ENCODE measurements around the gene HYAL1. TPM values are rescaled to one million over a fixed set of nuclear protein-coding genes. Genes with fewer than 3 reads are reported as not detected.

The HYAL1 gene
- total and polyA plus RNA-seq, 4 donors: 1.6 to 51.2 (median 26.2) TPM

- Histone ChIP-seq H3K4me3 (peak overlapping the region; percentile 11), H3K9me3 (ENCODE audit: control insufficient read depth in 4 of 4, insufficient read depth in 3 of 4, low read length in 3 of 4) (no peaks in the 10 kb centered on the region), H3K36me3 (ENCODE audit: control insufficient read depth in 4 of 4, insufficient read depth in 4 of 4, low read length in 4 of 4) (no peaks in the 10 kb centered on the region), H3K9ac (ENCODE audit: insufficient read depth in 1 of 2, low read length in 2 of 2) (no peak overlapping the region), H3K27ac (ENCODE audit: low read depth in 1 of 2, low read length in 1 of 2) (peak overlapping the region; percentile 83 to 84), H3K4me1 (ENCODE audit: control insufficient read depth in 5 of 5, insufficient read depth in 5 of 5, low read length in 5 of 5) (peaks cover 10 to 31% (median 17%) of the 10 kb centered on the region in 5 donors), H3K27me3 (ENCODE audit: control insufficient read depth in 3 of 3, insufficient read depth in 3 of 3, low read length in 2 of 3) (no peaks in the 10 kb centered on the region)
- ATAC-seq (ENCODE audit: insufficient read depth, low FRiP score): no peak
- TF ChIP-seq, protein P1, sequence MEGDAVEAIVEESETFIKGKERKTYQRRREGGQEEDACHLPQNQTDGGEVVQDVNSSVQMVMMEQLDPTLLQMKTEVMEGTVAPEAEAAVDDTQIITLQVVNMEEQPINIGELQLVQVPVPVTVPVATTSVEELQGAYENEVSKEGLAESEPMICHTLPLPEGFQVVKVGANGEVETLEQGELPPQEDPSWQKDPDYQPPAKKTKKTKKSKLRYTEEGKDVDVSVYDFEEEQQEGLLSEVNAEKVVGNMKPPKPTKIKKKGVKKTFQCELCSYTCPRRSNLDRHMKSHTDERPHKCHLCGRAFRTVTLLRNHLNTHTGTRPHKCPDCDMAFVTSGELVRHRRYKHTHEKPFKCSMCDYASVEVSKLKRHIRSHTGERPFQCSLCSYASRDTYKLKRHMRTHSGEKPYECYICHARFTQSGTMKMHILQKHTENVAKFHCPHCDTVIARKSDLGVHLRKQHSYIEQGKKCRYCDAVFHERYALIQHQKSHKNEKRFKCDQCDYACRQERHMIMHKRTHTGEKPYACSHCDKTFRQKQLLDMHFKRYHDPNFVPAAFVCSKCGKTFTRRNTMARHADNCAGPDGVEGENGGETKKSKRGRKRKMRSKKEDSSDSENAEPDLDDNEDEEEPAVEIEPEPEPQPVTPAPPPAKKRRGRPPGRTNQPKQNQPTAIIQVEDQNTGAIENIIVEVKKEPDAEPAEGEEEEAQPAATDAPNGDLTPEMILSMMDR (IDR thresholded peaks at IDR 0.05; ENCODE audit: control extremely low read depth, extremely low read depth): no peak
- 84 to 89% methylated on average over 32 of the region's 32 CpGs for WGBS, 2 donors
- DNase-seq: no peak
Measured at GRCh38 chr3:50302095-50303012, 1.0 kb downstream of the HYAL1 start.

GRCh38 chr3:50300681-50301254 is 2.6 kb downstream of the HYAL1 start:
- Histone ChIP-seq H3K36me3 (ENCODE audit: control insufficient read depth in 4 of 4, insufficient read depth in 4 of 4, low read length in 4 of 4) (peaks cover 0 to 4% (median 0%) of the 10 kb centered on the region in 4 donors), H3K4me1 (ENCODE audit: control insufficient read depth in 5 of 5, insufficient read depth in 5 of 5, low read length in 5 of 5) (peaks cover 10 to 31% (median 17%) of the 10 kb centered on the region in 5 donors), H3K4me3 (no peak overlapping the region), H3K27me3 (ENCODE audit: control insufficient read depth in 3 of 3, insufficient read depth in 3 of 3, low read length in 2 of 3) (no peaks in the 10 kb centered on the region), H3K9me3 (ENCODE audit: control insufficient read depth in 4 of 4, insufficient read depth in 3 of 4, low read length in 3 of 4) (no peaks in the 10 kb centered on the region), H3K27ac (ENCODE audit: low read depth in 1 of 2, low read length in 1 of 2) (peak overlapping the region; percentile 85 to 95), H3K9ac (ENCODE audit: insufficient read depth in 1 of 2, low read length in 2 of 2) (no peak overlapping the region)
- WGBS, 2 donors: 81 to 84% methylated on average over 6 of the region's 6 CpGs
- TF ChIP-seq, protein P1 (IDR thresholded peaks at IDR 0.05; ENCODE audit: control extremely low read depth, extremely low read depth): no peak
- no peak for ATAC-seq (ENCODE audit: insufficient read depth, low FRiP score)
- DNase-seq: no peak

GRCh38 chr3:50299929-50300680 is 3.3 kb downstream of the HYAL1 start:
- peaks cover 10 to 31% (median 17%) of the 10 kb centered on the region in 5 donors for H3K4me1 ChIP-seq (ENCODE audit: control insufficient read depth in 5 of 5, insufficient read depth in 5 of 5, low read length in 5 of 5)
- ATAC-seq (ENCODE audit: insufficient read depth, low FRiP score) (no peak), DNase-seq (peak in 1 of 3 donors; percentile 44)
- peak overlapping the region; percentile 6 for H3K4me3 ChIP-seq
- H3K27me3 ChIP-seq (ENCODE audit: control insufficient read depth in 3 of 3, insufficient read depth in 3 of 3, low read length in 2 of 3): no peaks in the 10 kb centered on the region
- H3K9ac ChIP-seq (ENCODE audit: insufficient read depth in 1 of 2, low read length in 2 of 2): peak overlapping the region; percentile 51 to 85
- WGBS, 2 donors: 37 to 41% methylated on average over 12 of the region's 12 CpGs
- TF ChIP-seq, protein P1 (IDR thresholded peaks at IDR 0.05; ENCODE audit: control extremely low read depth, extremely low read depth): no peak
- H3K36me3 ChIP-seq (ENCODE audit: control insufficient read depth in 4 of 4, insufficient read depth in 4 of 4, low read length in 4 of 4): peaks cover 0 to 4% (median 0%) of the 10 kb centered on the region in 4 donors
- H3K27ac ChIP-seq (ENCODE audit: low read depth in 1 of 2, low read length in 1 of 2): peak overlapping the region; percentile 85 to 95
- H3K9me3 ChIP-seq (ENCODE audit: control insufficient read depth in 4 of 4, insufficient read depth in 3 of 4, low read length in 3 of 4): no peaks in the 10 kb centered on the region
